Neural progenitor cell (in vitro differentiated cells): ENCODE measurements around the gene UBR4. TPM values are rescaled to one million over a fixed set of nuclear protein-coding genes. Genes with fewer than 3 reads are reported as not detected.

ENCODE experiments used
- DNase-seq: peaks from one replicate; pipeline ENCODE4 v3.0.0-alpha.2; 2016; ENCODE audit warnings: low spot score
- H2AFZ ChIP-seq: fragments of 200-600 bp; sonication (generic); replicated peaks from 2 replicates; pipeline ENCODE4 v1.6.1; 2016; ENCODE audit warnings: antibody characterized with exemption
- H3F3A ChIP-seq: fragments of 200-600 bp; sonication (generic); 2 replicates; pipeline ENCODE4 v1.6.1; 2016; ENCODE audit warnings: antibody characterized with exemption, low read depth
- H3K27ac ChIP-seq: fragments of 200-600 bp; sonication (generic); 2 replicates; pipeline ENCODE4 v1.5.1; 2016; ENCODE audit warnings: mild to moderate bottlenecking
- H3K27me3 ChIP-seq: fragments of 200-600 bp; sonication (generic); 2 replicates; pipeline ENCODE4 v1.6.1; 2016; ENCODE audit warnings: mild to moderate bottlenecking, moderate library complexity
- H3K36me3 ChIP-seq: fragments of 200-600 bp; sonication (generic); 2 replicates; pipeline ENCODE4 v1.5.1; 2016
- H3K4me1 ChIP-seq: fragments of 200-600 bp; sonication (generic); 2 replicates; pipeline ENCODE4 v1.6.1; 2016; ENCODE audit warnings: mixed run types
- H3K4me2 ChIP-seq: fragments of 200-600 bp; sonication (generic); 2 replicates; pipeline ENCODE4 v1.6.1; 2016
- H3K4me3 ChIP-seq: fragments of 200-600 bp; sonication (generic); 2 replicates; pipeline ENCODE4 v1.5.1; 2016
- H3K79me2 ChIP-seq: fragments of 200-600 bp; sonication (generic); 2 replicates; pipeline ENCODE4 v1.6.1; 2016; ENCODE audit warnings: low read depth
- H3K9ac ChIP-seq: fragments of 200-600 bp; sonication (generic); 2 replicates; pipeline ENCODE4 v1.6.1; 2016
- H3K9me3 ChIP-seq: fragments of 200-600 bp; sonication (generic); 2 replicates; pipeline ENCODE4 v1.5.1; 2016; ENCODE audit warnings: low read depth
- H4K20me1 ChIP-seq: fragments of 200-600 bp; sonication (generic); 2 replicates; pipeline ENCODE4 v1.6.1; 2016; ENCODE audit warnings: low read depth
- H3K27ac Mint-ChIP-seq: 3 replicates; pipeline ENCODE4 v1.8.0; 2021; ENCODE audit warnings: mixed read lengths
- H3K27me3 Mint-ChIP-seq: 2 replicates; pipeline ENCODE4 v1.8.0; 2022; ENCODE audit warnings: low read depth, mild to moderate bottlenecking, inconsistent platforms, moderate library complexity, mixed read lengths; ENCODE audit not compliant: insufficient read depth
- H3K36me3 Mint-ChIP-seq: 3 replicates; pipeline ENCODE4 v1.8.0; 2021; ENCODE audit warnings: mixed read lengths
- H3K4me1 Mint-ChIP-seq: 3 replicates; pipeline ENCODE4 v1.8.0; 2021; ENCODE audit warnings: mixed read lengths
- H3K4me3 Mint-ChIP-seq: 3 replicates; pipeline ENCODE4 v1.8.0; 2021; ENCODE audit warnings: mild to moderate bottlenecking, moderate library complexity, mixed read lengths
- H3K9me3 Mint-ChIP-seq: 3 replicates; pipeline ENCODE4 v1.8.0; 2020; ENCODE audit warnings: mixed read lengths
- EZH2 ChIP-seq: fragments of 200-600 bp; sonication (generic); IDR thresholded peaks from 2 replicates; pipeline ENCODE4 v1.6.1; 2017; ENCODE audit warnings: antibody characterized with exemption, mild to moderate bottlenecking, moderate library complexity
- EZH2phosphoT487 ChIP-seq: fragments of 200-600 bp; sonication (generic); IDR thresholded peaks from 2 replicates; pipeline ENCODE4 v1.6.1; 2017; ENCODE audit warnings: antibody characterized with exemption
- total RNA-seq: library from RNA; depleted of rRNA; stranded (reverse); fragments of >200 nt; gene quantifications from 2 replicates; pipeline ENCODE4 v1.2.3, GENCODE V29; 2015; ENCODE audit warnings: low replicate concordance
- TF ChIP-seq, protein P1 (sequence below): fragments of 200-600 bp; sonication (generic); IDR thresholded peaks from 2 replicates; pipeline ENCODE4 v1.5.1; 2017; ENCODE audit warnings: antibody characterized with exemption, mild to moderate bottlenecking

The UBR4 gene
- total RNA-seq, 1 donor from 2014 or later: 71.2 TPM

- Mint-ChIP-seq H3K27ac (peak overlapping the region; percentile 72), H3K4me3 (peak overlapping the region; percentile 89), H3K36me3 (peaks cover 1% of the 10 kb centered on the region), H3K9me3 (no peaks in the 10 kb centered on the region), H3K4me1 (peaks cover 29% of the 10 kb centered on the region), H3K27me3 (peaks cover 5% of the 10 kb centered on the region)
- H3K27me3 ChIP-seq: no peaks in the 10 kb centered on the region
- no peak overlapping the region for H2AFZ ChIP-seq
- H3F3A ChIP-seq: peaks cover 23% of the 10 kb centered on the region
- no peaks in the 10 kb centered on the region for H3K36me3 ChIP-seq
- peak overlapping the region; percentile 90 for H3K9ac ChIP-seq
- no peaks in the 10 kb centered on the region for H3K9me3 ChIP-seq
- peak overlapping the region; percentile 79 for H3K4me3 ChIP-seq
- H4K20me1 ChIP-seq: peaks cover 56% of the 10 kb centered on the region
- TF ChIP-seq EZH2phosphoT487 (no peak), EZH2 (no peak)
- TF ChIP-seq, protein P1, sequence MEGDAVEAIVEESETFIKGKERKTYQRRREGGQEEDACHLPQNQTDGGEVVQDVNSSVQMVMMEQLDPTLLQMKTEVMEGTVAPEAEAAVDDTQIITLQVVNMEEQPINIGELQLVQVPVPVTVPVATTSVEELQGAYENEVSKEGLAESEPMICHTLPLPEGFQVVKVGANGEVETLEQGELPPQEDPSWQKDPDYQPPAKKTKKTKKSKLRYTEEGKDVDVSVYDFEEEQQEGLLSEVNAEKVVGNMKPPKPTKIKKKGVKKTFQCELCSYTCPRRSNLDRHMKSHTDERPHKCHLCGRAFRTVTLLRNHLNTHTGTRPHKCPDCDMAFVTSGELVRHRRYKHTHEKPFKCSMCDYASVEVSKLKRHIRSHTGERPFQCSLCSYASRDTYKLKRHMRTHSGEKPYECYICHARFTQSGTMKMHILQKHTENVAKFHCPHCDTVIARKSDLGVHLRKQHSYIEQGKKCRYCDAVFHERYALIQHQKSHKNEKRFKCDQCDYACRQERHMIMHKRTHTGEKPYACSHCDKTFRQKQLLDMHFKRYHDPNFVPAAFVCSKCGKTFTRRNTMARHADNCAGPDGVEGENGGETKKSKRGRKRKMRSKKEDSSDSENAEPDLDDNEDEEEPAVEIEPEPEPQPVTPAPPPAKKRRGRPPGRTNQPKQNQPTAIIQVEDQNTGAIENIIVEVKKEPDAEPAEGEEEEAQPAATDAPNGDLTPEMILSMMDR: no peak
- peaks cover 96% of the 10 kb centered on the region for H3K79me2 ChIP-seq
- H3K4me1 ChIP-seq: peaks cover 27% of the 10 kb centered on the region
- DNase-seq: no peak
- H3K4me2 ChIP-seq: peak overlapping the region; percentile 90
- H3K27ac ChIP-seq: peak overlapping the region; percentile 87
These were observed 1.2 kb downstream of the UBR4 start for GRCh38 chr1:19208710-19209438.

DNA sequence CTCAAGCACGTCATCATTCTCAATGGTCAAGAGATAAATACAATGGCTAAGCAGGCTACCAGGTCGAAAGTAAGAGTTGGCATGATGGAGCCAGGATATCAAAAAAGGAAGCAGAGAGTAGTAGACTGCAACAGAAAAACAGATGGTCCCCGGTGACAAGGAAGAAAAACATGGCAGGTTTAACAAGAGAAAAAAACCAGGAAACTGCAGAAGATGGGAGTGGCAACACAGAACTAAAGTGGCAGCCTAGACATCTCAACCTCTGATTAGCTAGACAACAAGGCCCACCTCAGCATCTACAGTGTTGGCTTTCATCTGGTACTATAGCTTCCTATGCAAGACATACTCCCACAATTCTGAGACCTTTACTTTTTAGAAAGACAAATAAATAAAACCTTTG is 3.1 kb downstream of the UBR4 start:
- Histone ChIP-seq H3K27ac (no peak overlapping the region), H3K9ac (no peak overlapping the region), H3K4me2 (no peak overlapping the region), H3K36me3 (no peaks in the 10 kb centered on the region), H3K27me3 (no peaks in the 10 kb centered on the region), H3K4me3 (no peak overlapping the region), H4K20me1 (peaks cover 75% of the 10 kb centered on the region), H3K4me1 (peaks cover 18% of the 10 kb centered on the region), H3K9me3 (no peaks in the 10 kb centered on the region), H2AFZ (no peak overlapping the region), H3K79me2 (peaks cover 96% of the 10 kb centered on the region), H3F3A (peaks cover 14% of the 10 kb centered on the region)
- Mint-ChIP-seq H3K4me1 (peaks cover 21% of the 10 kb centered on the region), H3K9me3 (no peaks in the 10 kb centered on the region), H3K27me3 (peaks cover 5% of the 10 kb centered on the region), H3K36me3 (no peaks in the 10 kb centered on the region), H3K27ac (no peak overlapping the region), H3K4me3 (no peak overlapping the region)
- DNase-seq: no peak
- TF ChIP-seq EZH2phosphoT487: no peak
- TF ChIP-seq, protein P1: no peak
- TF ChIP-seq EZH2: no peak

DNA sequence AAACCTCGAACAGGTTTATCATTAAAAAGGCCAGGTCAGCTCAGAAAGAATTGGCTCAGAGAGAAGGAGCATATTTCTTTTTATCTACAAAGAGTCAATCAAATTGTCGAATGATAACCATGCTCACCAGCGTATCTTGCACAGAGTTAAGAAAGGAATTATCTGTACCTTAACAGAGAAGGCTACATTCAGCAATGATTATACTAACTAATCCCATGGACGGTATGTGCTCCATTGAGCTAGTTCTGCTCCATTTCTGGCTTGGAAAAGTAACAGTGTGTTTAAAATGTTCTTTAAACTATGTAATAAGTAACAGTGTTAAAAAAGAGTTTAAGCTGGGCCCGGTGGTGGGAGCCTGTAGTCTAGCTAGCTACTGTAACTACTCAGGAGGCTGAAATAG is 4.2 kb downstream of the UBR4 start:
- Histone ChIP-seq H3K9ac (no peak overlapping the region), H3K27ac (no peak overlapping the region), H3K27me3 (no peaks in the 10 kb centered on the region), H3K9me3 (no peaks in the 10 kb centered on the region), H3K4me2 (no peak overlapping the region), H4K20me1 (peaks cover 86% of the 10 kb centered on the region), H3K4me1 (peaks cover 8% of the 10 kb centered on the region), H2AFZ (no peak overlapping the region), H3F3A (peaks cover 6% of the 10 kb centered on the region), H3K4me3 (no peak overlapping the region), H3K79me2 (peaks cover 96% of the 10 kb centered on the region), H3K36me3 (no peaks in the 10 kb centered on the region)
- DNase-seq: no peak
- Mint-ChIP-seq H3K27me3 (peaks cover 5% of the 10 kb centered on the region), H3K9me3 (no peaks in the 10 kb centered on the region), H3K4me3 (no peak overlapping the region), H3K4me1 (peaks cover 14% of the 10 kb centered on the region), H3K36me3 (no peaks in the 10 kb centered on the region), H3K27ac (no peak overlapping the region)
- TF ChIP-seq, protein P1: no peak
- TF ChIP-seq EZH2phosphoT487 (no peak), EZH2 (no peak)
